Ishikawa (cell line): ENCODE data around the gene OTUB2.

Source experiments
- CEBPB ChIP-seq: IDR thresholded peaks from 2 replicates; pipeline ENCODE4 v1.6.1; 2012
- EGR1 ChIP-seq: IDR thresholded peaks from 2 replicates; pipeline ENCODE4 v1.6.1; 2012
- EP300 ChIP-seq: IDR thresholded peaks from 2 replicates; pipeline ENCODE4 v1.6.1; 2012; ENCODE audit warnings: borderline replicate concordance
- FOXM1 ChIP-seq: IDR thresholded peaks from 2 replicates; pipeline ENCODE4 v1.6.1; 2012; ENCODE audit warnings: low read depth, borderline replicate concordance
- MAX ChIP-seq: IDR thresholded peaks from 2 replicates; pipeline ENCODE4 v1.6.1; 2012
- NFIC ChIP-seq: IDR thresholded peaks from 2 replicates; pipeline ENCODE4 v1.6.1; 2012
- RAD21 ChIP-seq: IDR thresholded peaks from 2 replicates; pipeline ENCODE4 v1.6.1; 2012; ENCODE audit warnings: low read depth
- REST ChIP-seq: IDR thresholded peaks from 2 replicates; pipeline ENCODE4 v1.6.1; 2012; ENCODE audit warnings: low read depth, mild to moderate bottlenecking
- TAF1 ChIP-seq: IDR thresholded peaks from 2 replicates; pipeline ENCODE4 v1.6.1; 2012; ENCODE audit warnings: low read depth, mild to moderate bottlenecking
- TCF12 ChIP-seq: IDR thresholded peaks from 2 replicates; pipeline ENCODE4 v1.6.1; 2012; ENCODE audit warnings: low read depth
- TEAD4 ChIP-seq: IDR thresholded peaks from 2 replicates; pipeline ENCODE4 v1.6.1; 2012
- USF1 ChIP-seq: IDR thresholded peaks from 2 replicates; pipeline ENCODE4 v1.6.1; 2012
- YY1 ChIP-seq: IDR thresholded peaks from 2 replicates; pipeline ENCODE4 v1.6.1; 2012; ENCODE audit warnings: low read depth
- ZBTB7A ChIP-seq: IDR thresholded peaks from 2 replicates; pipeline ENCODE4 v1.6.1; 2012; ENCODE audit warnings: low read depth

Gene OTUB2

GRCh38 chr14:94001501-94002396 is 24.4 kb upstream of the OTUB2 start:
- TF ChIP-seq RAD21: peak; percentile 99
- 0 out of 2 replicates have a peak, but pooled peaks have one; percentile 13 for TF ChIP-seq TEAD4
- TF ChIP-seq TCF12: no peak

- TF ChIP-seq RAD21: no peak
- no peak for TF ChIP-seq EGR1
- TF ChIP-seq ZBTB7A: no peak
- TF ChIP-seq TCF12: no peak
- no peak for TF ChIP-seq USF1
- TF ChIP-seq TEAD4: no peak
- no peak for TF ChIP-seq FOXM1
- no peak for TF ChIP-seq MAX
Observed at GRCh38 chr14:94003397-94003796, 22.7 kb upstream of the OTUB2 start.

GRCh38 chr14:94004015-94004414 is 22.1 kb upstream of the OTUB2 start:
- TF ChIP-seq FOXM1 (no peak), NFIC (no peak), MAX (no peak), TAF1 (no peak), ZBTB7A (no peak), RAD21 (no peak), REST (no peak), USF1 (no peak), EGR1 (no peak)

- TF ChIP-seq USF1: no peak
- peak; percentile 18; the same call in 1 of the 2 replicates for TF ChIP-seq RAD21
- TF ChIP-seq NFIC: no peak
Observed at GRCh38 chr14:94005324-94006073, 20.6 kb upstream of the OTUB2 start.

GRCh38 chr14:94008234-94008633 is 17.9 kb upstream of the OTUB2 start:
- TF ChIP-seq REST (no peak), ZBTB7A (no peak), NFIC (no peak), RAD21 (no peak), EP300 (no peak), TCF12 (no peak), MAX (no peak), CEBPB (no peak), TEAD4 (no peak), YY1 (no peak)
